Astrocyte of the spinal cord (primary cell): ENCODE results near the gene NUDT1.

Experiments
- DNase-seq: peaks from one replicate; pipeline ENCODE4 v3.0.0; 2011; ENCODE audit warnings: low read depth, low spot score
- H3K4me3 ChIP-seq: 2 replicates; pipeline ENCODE4 v1.5.1; 2011; ENCODE audit warnings: low read depth, mild to moderate bottlenecking, low read length, moderate library complexity
- in situ Hi-C: cut with HindIII; loops from 2 replicates; pipeline ENCODE4 v1.10.0; 2017; ENCODE audit warnings: low sequenced_read_pairs
- TF ChIP-seq, protein P1 (sequence below): IDR thresholded peaks from 2 replicates; pipeline ENCODE4 v1.5.1; 2012; ENCODE audit warnings: low read depth, mild to moderate bottlenecking, low read length, inconsistent platforms

Gene NUDT1

DNA sequence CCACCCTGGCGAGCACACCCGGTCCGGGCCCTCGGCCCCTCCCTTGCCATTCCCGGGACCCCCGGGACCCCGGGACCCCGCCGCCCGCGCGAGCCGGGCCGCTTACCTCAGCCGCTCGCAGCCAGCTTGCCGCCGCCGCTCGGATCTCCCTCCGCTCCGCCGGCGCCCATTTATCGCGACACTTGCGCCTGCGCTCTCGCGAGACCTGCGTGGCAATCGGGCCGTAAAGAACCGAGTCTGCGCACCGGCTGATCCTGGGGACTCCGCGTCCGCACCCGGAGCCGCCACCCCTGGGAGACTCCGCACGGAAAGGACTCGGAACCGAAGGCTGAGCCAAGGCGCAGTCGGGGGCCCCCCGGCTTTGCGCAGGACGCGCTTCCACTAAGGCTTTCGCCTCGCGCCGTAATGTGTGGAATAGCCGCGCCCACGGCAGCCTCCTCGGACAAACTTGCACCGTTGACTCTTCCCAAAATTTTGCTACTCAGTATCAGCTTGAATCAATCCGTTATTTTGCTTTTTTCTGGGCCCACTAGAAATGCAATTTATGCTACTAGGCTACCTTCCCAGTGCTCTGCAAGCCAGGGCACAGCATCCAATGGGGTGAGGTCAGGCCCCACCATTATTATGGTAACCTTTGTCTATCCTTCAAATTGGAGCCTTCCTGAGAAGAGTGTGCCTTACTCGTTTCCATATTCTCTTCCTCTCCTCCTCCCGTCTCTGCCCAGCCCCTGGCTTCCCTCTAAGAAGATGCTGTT is 9.1 kb upstream of the NUDT1 start, which contains the start of gene MAD1L1:
Gene MAD1L1 (minus strand): TSS at position 180 of the 755 bp plus-strand sequence. CDS start 2,812 bp downstream, outside the sequence.
- TF ChIP-seq, protein P1, sequence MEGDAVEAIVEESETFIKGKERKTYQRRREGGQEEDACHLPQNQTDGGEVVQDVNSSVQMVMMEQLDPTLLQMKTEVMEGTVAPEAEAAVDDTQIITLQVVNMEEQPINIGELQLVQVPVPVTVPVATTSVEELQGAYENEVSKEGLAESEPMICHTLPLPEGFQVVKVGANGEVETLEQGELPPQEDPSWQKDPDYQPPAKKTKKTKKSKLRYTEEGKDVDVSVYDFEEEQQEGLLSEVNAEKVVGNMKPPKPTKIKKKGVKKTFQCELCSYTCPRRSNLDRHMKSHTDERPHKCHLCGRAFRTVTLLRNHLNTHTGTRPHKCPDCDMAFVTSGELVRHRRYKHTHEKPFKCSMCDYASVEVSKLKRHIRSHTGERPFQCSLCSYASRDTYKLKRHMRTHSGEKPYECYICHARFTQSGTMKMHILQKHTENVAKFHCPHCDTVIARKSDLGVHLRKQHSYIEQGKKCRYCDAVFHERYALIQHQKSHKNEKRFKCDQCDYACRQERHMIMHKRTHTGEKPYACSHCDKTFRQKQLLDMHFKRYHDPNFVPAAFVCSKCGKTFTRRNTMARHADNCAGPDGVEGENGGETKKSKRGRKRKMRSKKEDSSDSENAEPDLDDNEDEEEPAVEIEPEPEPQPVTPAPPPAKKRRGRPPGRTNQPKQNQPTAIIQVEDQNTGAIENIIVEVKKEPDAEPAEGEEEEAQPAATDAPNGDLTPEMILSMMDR, result no peak
- DNase-seq, result peak; percentile 92
- in situ Hi-C loops, result no loop called here
- peak within 1 kb of the TSS; percentile 78 for H3K4me3 ChIP-seq

DNA sequence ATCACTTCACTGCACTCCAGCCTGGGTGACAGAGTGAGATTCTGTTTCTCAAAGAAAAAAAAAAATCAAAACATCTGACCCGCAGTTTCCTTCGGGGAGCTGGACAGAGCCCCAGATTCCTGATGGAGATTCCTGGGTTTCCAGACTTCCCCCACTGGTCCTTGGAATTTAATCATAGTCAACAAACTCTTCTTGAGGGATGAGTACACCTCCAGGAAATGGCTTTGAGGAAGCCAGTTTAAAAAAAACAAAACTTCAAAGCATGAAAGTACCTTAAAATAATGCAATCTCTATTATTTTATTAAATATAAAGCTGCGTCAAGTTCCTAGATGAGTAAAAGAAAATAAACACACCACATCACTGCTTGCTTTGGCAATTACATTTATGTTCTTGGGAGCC is 8.1 kb upstream of the NUDT1 start:
- DNase-seq, result peak; percentile 64
- no peak overlapping the region for H3K4me3 ChIP-seq
- TF ChIP-seq, protein P1, result no peak
- in situ Hi-C loops, result no loop called here

DNA sequence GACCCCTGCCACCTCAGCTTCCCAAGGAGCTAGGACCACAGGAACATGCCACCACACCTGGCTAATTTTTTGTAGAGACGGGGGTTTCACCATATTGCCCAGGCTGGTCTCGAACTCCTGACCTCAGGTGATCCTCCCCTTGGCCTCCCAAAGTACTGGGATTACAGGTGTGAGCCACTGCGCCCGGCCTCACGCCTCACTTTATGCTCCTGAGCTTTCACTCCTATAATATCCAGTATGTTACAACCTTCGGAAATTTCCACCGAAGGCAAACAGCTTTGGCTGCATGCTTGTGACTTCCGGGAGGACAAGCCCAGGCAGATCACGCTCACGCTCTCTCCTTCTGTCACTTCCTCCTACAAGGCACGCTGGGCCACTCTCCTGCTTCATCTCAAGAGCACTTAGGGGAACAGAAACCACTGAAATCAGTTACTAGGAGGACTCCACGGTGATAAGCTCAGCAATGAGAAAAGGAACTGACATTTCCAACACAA is 4.9 kb upstream of the NUDT1 start:
- DNase-seq, result no peak
- TF ChIP-seq, protein P1, result no peak
- no peak overlapping the region for H3K4me3 ChIP-seq
- in situ Hi-C loops, result no loop called here

DNA sequence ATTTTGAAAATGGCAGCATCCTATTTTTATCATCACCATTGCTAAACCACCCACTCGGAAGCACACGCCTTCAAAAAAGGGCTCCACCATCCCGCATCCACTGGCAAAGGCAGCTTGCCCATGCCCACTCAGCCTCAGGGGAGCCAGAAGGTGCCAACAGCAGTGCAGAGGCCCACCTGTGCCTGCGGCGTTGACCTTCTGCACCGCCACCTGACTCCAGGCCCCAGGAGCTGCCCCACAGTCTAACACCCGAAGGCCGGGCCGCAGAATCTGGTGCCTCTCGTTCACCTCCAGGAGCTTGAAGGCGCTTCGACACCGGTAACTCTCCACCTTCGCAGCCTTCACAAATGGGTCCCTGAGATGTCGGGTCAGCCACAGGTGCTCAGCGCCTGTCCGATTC is 2.8 kb upstream of the NUDT1 start:
- TF ChIP-seq, protein P1, result no peak
- in situ Hi-C loops, result no loop called here
- H3K4me3 ChIP-seq, result no peak overlapping the region
- no peak for DNase-seq

DNA sequence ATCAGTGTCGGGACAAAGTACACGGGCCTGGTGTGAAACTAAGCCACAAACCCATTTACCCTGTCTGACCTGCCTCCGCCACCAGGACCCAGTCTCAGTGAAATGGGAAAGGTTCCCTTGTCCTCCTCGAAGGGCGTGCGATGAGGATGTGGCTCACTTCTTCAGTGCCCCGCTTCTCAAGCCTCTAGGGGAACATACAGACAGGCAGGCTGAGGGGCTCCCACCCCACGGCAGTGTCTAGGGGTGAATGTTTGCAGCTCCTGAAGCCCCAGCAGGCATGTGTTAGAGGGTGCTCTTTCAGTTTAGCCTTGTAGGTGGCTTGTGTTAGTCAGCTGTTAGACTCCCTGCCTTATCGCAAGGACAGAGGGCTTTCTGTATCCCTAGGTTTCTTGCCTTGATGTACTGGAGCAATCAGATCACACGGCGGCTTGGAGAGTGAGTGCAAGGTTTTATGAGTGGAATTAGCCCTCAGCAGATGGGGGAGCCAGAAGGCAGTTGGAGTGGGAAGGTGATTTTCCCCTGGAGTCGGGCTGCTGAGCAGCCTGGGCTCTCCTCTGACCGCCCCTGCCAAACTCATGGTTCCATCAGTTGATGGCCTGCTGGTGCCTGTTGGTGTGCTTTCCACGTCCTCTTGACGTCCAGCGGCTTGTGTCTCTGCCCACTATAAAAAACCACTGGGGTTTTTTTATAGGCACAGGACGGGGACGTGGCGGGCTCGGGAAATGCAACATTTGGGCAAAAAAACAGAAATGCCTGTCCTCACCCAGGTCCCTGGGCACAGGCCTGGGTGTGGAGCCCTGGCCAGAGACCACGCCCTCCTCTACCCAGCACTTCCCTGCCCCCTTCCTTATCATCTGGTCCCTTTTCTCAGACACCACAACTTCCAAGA is 759 bp downstream of the NUDT1 start:
- H3K4me3 ChIP-seq, result peak overlapping the region; percentile 83
- DNase-seq, result no peak
- in situ Hi-C loops, result no loop called here
- TF ChIP-seq, protein P1, result peak; percentile 1

DNA sequence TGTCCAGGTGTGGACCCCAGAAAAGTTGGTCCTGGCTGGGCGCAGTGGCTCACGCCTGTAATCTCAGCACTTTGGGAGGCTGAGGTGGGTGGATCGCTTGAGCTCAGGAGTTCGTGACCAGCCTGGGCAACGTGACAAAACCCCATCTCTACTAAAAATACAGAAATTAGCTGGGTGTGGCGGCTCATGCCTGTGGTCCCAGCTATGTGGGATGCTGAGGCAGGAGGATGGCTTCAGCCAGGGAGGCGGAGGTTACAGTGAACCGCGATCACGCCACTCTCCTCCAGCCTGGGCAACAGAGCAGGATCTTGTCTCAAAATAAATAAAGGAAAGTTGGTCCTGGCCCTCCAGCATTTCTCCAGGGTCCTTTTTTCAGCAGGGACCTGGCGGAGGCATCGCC is 1.4 kb downstream of the NUDT1 start:
- H3K4me3 ChIP-seq, result no peak overlapping the region
- TF ChIP-seq, protein P1, result no peak
- DNase-seq, result no peak
- in situ Hi-C loops, result no loop called here
